T-cell (primary cell): ENCODE results near the gene HDHD5. TPM values are rescaled to one million over a fixed set of nuclear protein-coding genes. Genes with fewer than 3 reads are reported as not detected.

ENCODE experiments used
- ATAC-seq, 4 experiments: fragments of 200-7000 bp in 3 of 4; fragments of 150-1000 bp in 1 of 4; cut with Tn5 transposase; replicated peaks in 1 of 4; 1 replicate in 3 of 4; 2 replicates in 1 of 4; pipeline ENCODE4 v1.10.0; 2021; ENCODE audit warnings: moderate library complexity in 3 of 4, mild to moderate bottlenecking in 2 of 4, moderate number of reproducible peaks in 1 of 4
- CTCF ChIA-PET, 2 donors: fragments of 300-600 bp; sonication (Branson Sonifier 250); formaldehyde crosslinking; loops; one replicate each; lab custom pipeline; 2022; ENCODE audit warnings: antibody characterized with exemption in 2 of 2; lab: Charles Lee
- POLR2A ChIA-PET, 2 donors: fragments of 300-600 bp; sonication (Branson Sonifier 250); formaldehyde crosslinking; loops; one replicate each; lab custom pipeline; 2022; ENCODE audit warnings: antibody characterized with exemption in 2 of 2; lab: Charles Lee
- DNase-seq, 35 experiments: peaks; one replicate each; pipeline versions ENCODE4 v3.0.0 to v3.0.0-alpha.2; 2013 to 2023
- H3K27ac ChIP-seq: one replicate; pipeline ENCODE4 v1.5.1; 2013; ENCODE audit warnings: low read length
- H3K27me3 ChIP-seq, 2 experiments: replicated peaks in 1 of 2; 1 replicate in 1 of 2; 2 replicates in 1 of 2; pipeline versions ENCODE4 v1.6.1 to v1.7.0; 2013; ENCODE audit warnings: low read length in 1 of 2, mixed read lengths in 1 of 2; ENCODE audit not compliant: control insufficient read depth in 2 of 2, insufficient read depth in 2 of 2; ENCODE audit errors: extremely low read depth in 1 of 2
- H3K36me3 ChIP-seq, 2 donors: 1 replicate in 1 of 2; 2 replicates in 1 of 2; pipeline versions ENCODE4 v1.6.1 to v1.7.0; 2013; ENCODE audit warnings: low read length in 1 of 2; ENCODE audit not compliant: control insufficient read depth in 2 of 2, insufficient read depth in 1 of 2; ENCODE audit errors: extremely low read depth in 1 of 2
- H3K4me1 ChIP-seq, 2 experiments: 1 replicate in 1 of 2; 2 replicates in 1 of 2; pipeline versions ENCODE4 v1.6.1 to v1.7.0; 2013; ENCODE audit warnings: low read length in 2 of 2, mixed read lengths in 1 of 2; ENCODE audit not compliant: insufficient read depth in 2 of 2, control insufficient read depth in 1 of 2; ENCODE audit errors: extremely low read depth in 1 of 2
- H3K4me3 ChIP-seq, 2 donors: 1 replicate in 1 of 2; 2 replicates in 1 of 2; pipeline versions ENCODE4 v1.5.1 to v1.7.0; 2013; ENCODE audit warnings: mild to moderate bottlenecking in 2 of 2, low read length in 1 of 2, moderate library complexity in 1 of 2; ENCODE audit not compliant: control insufficient read depth in 1 of 2; ENCODE audit errors: extremely low read depth in 1 of 2
- H3K9me3 ChIP-seq: 2 replicates; pipeline ENCODE4 v1.7.0; 2013
- H3K27ac Mint-ChIP-seq, 2 donors: one replicate each; pipeline ENCODE4 v1.8.0; 2020 to 2021; ENCODE audit warnings: mild to moderate bottlenecking in 2 of 2, mixed read lengths in 2 of 2
- H3K27me3 Mint-ChIP-seq, 2 donors: one replicate each; pipeline ENCODE4 v1.8.0; 2021 to 2022; ENCODE audit warnings: mixed read lengths in 2 of 2
- H3K36me3 Mint-ChIP-seq: one replicate; pipeline ENCODE4 v1.8.0; 2021; ENCODE audit warnings: mixed read lengths
- H3K4me1 Mint-ChIP-seq, 3 donors: one replicate each; pipeline ENCODE4 v1.8.0; 2020 to 2022; ENCODE audit warnings: mixed read lengths in 3 of 3, mild to moderate bottlenecking in 1 of 3
- H3K4me3 Mint-ChIP-seq, 3 donors: one replicate each; pipeline ENCODE4 v1.8.0; 2020 to 2022; ENCODE audit warnings: mild to moderate bottlenecking in 3 of 3, mixed read lengths in 3 of 3, moderate library complexity in 3 of 3
- H3K9me3 Mint-ChIP-seq, 3 donors: one replicate each; pipeline ENCODE4 v1.8.0; 2020 to 2022; ENCODE audit warnings: mixed read lengths in 3 of 3
- WGBS: methylation state at CpG from one replicate; pipeline ENCODE4 v1.1.5; 2013; ENCODE audit warnings: missing lambda C conversion rate; ENCODE audit not compliant: insufficient coverage; 5-methylcytosine and 5-hydroxymethylcytosine counted together
- total RNA-seq, 35 experiments: library from RNA in 6 of 35; stranded (reverse) in 6 of 35; fragments of 120-200 nt in 1 of 35; gene quantifications; one replicate each; pipeline versions ENCODE4 v1.2.1 to v1.2.4 and lab custom pipeline; 2013 to 2026

Gene HDHD5
- total RNA-seq, 5 donors from 2014 or later (not counting 1 experiment from before 2014, with no cell fraction given): 17.6 to 34.2 (median 30.1) TPM

- Histone ChIP-seq H3K27me3 (no peaks in the 10 kb centered on the region), H3K4me3 (peak overlapping the region in 1 of 2 donors; percentile 38), H3K36me3 (peaks cover 16 to 76% of the 10 kb centered on the region in 2 donors), H3K4me1 (peaks cover 33 to 52% of the 10 kb centered on the region in 2 experiments), H3K9me3 (no peaks in the 10 kb centered on the region), H3K27ac (peak overlapping the region; percentile 16)
- peaks cover 61 to 66% (median 61%) of the 10 kb centered on the region in 3 donors for H3K4me1 Mint-ChIP-seq
- DNase-seq (peak in 8 of 35 experiments; percentile 21 to 42 (median 35)), ATAC-seq (peak; percentile 64 to 77 (median 73))
- CTCF ChIA-PET: no interaction called here
- WGBS: 52% methylated on average over 7 of the region's 15 CpGs
- H3K27ac Mint-ChIP-seq: peak overlapping the region; percentile 88 to 90
- no peaks in the 10 kb centered on the region for H3K9me3 Mint-ChIP-seq
- H3K4me3 Mint-ChIP-seq: peak overlapping the region; percentile 61 to 74 (median 62)
- peaks cover 39% of the 10 kb centered on the region for H3K36me3 Mint-ChIP-seq
- POLR2A ChIA-PET: no interaction called here
- no peaks in the 10 kb centered on the region for H3K27me3 Mint-ChIP-seq
Measured at GRCh38 chr22:17106785-17107546, 52.1 kb downstream of the HDHD5 start.

DNA sequence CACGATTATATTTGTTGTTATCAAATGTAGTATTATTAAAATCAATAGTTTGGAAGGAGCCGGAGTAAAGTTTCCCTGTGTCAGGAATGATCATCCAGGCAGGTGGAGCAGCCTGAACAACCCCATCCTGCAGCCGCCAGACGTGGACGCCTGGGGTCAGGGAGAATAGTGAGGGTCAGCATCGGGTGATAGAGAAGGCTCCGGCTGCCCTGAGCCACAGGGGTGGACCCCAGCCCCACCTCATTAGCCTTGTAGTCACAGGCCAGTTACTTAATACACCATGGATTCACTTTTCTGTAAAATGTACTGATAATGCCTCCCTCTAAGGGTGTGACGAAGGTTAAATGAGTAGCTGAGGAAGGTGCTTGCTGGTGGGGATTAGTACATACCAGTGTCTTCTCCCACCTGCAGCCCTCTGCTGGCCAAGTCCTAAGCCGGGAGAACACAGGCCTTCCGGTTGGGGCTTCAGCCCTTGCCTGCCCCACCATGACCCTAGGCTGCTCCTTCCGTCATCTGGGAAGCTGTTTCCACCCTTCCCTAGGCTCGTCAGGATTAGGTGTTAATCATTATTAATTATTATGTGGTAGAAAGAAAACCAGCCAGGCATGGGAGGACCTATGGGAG lies 52.8 kb downstream of the HDHD5 start:
- Mint-ChIP-seq H3K4me1 (peaks cover 62 to 66% (median 63%) of the 10 kb centered on the region in 3 donors), H3K36me3 (peaks cover 44% of the 10 kb centered on the region), H3K4me3 (peak overlapping the region; percentile 61 to 74 (median 62)), H3K9me3 (no peaks in the 10 kb centered on the region), H3K27me3 (no peaks in the 10 kb centered on the region), H3K27ac (peak overlapping the region; percentile 88 to 90)
- no peaks in the 10 kb centered on the region for H3K27me3 ChIP-seq
- ChIA-PET POLR2A (no interaction called here), CTCF (no interaction called here)
- ATAC-seq (peak; percentile 44 to 54 (median 50)), DNase-seq (no peak)
- peak overlapping the region; percentile 16 for H3K27ac ChIP-seq
- H3K9me3 ChIP-seq: no peaks in the 10 kb centered on the region
- peak overlapping the region in 1 of 2 donors; percentile 10 for H3K4me3 ChIP-seq
- peaks cover 39 to 58% of the 10 kb centered on the region in 2 experiments for H3K4me1 ChIP-seq
- 100% methylated on average over 5 of the region's 12 CpGs for WGBS
- peaks cover 16 to 81% of the 10 kb centered on the region in 2 donors for H3K36me3 ChIP-seq

DNA sequence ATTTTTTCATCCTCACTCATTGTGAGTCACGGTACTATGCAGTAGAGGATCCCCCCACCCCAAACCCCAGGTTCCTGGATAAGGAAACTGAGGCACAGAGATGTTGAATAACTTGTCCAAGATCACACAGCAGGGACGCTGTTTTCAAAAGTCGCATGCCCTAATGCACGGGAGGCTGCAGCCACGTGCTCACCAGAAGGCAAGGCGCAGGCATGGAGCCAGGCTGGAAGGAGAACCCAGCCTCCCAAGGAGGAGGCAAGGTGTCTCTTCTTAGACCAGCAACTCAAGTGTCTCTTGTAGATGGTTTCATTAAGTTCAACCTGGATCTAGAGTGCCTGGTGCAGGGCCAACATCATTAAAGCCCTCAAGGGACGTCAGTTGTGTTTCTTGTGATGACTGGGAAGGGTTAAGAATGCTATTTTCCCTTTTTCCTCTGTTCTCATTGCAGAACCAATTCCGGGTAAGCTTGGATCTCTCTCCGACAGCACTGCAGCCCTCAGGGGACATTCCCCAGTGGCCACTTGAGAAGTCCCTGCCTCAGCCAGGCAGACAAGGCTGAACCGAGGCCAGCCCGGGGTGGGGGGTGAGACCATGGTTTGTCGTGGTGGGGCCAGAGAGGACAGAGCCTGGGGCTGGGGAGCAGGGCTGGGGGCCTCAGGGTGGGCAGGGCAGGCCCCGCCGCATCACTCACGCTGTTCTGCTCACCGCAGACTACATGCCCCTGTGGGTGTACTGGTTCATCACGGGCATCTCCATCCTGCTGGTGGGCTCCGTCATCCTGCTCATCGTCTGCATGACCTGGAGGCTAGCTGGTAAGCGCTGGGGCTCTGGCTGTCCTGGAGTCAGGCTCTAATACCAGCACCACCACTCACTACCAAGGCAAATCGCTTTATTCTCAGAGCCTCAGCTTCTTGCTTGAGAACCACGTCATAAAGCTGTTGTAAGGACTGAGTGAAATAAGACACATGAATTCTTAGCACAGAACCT lies 53.6 kb downstream of the HDHD5 start:
- CTCF ChIA-PET: no interaction called here
- Mint-ChIP-seq H3K4me3 (peak overlapping the region in 1 of 3 donors; percentile 74), H3K9me3 (no peaks in the 10 kb centered on the region)

GRCh38 chr22:17104336-17104935 lies 54.6 kb downstream of the HDHD5 start:
- ATAC-seq (no peak), DNase-seq (no peak)
- H3K27ac Mint-ChIP-seq: peak overlapping the region; percentile 41 to 90
- ChIA-PET POLR2A (no interaction called here), CTCF (no interaction called here)
- peaks cover 21 to 91% of the 10 kb centered on the region in 2 donors for H3K36me3 ChIP-seq
- WGBS: 93% methylated on average over 9 of the region's 14 CpGs
- H3K27me3 Mint-ChIP-seq: no peaks in the 10 kb centered on the region
- peaks cover 55 to 77% of the 10 kb centered on the region in 2 experiments for H3K4me1 ChIP-seq
- no peak overlapping the region for H3K4me3 ChIP-seq
- H3K27me3 ChIP-seq: no peaks in the 10 kb centered on the region
- no peaks in the 10 kb centered on the region for H3K9me3 Mint-ChIP-seq
- H3K27ac ChIP-seq: no peak overlapping the region
- peaks cover 52% of the 10 kb centered on the region for H3K36me3 Mint-ChIP-seq
- no peaks in the 10 kb centered on the region for H3K9me3 ChIP-seq
- peaks cover 68 to 71% (median 70%) of the 10 kb centered on the region in 3 donors for H3K4me1 Mint-ChIP-seq
- H3K4me3 Mint-ChIP-seq: peak overlapping the region in 1 of 3 donors; percentile 17

More for the DNA sequence above, 53.6 kb downstream of the HDHD5 start:
- Mint-ChIP-seq H3K27ac (peak overlapping the region; percentile 88 to 90), H3K27me3 (no peaks in the 10 kb centered on the region), H3K4me1 (peaks cover 63 to 66% (median 64%) of the 10 kb centered on the region in 3 donors), H3K36me3 (peaks cover 46% of the 10 kb centered on the region)
- ATAC-seq (no peak), DNase-seq (no peak)
- Histone ChIP-seq H3K27me3 (no peaks in the 10 kb centered on the region), H3K36me3 (peaks cover 19 to 88% of the 10 kb centered on the region in 2 donors), H3K4me3 (no peak overlapping the region), H3K9me3 (no peaks in the 10 kb centered on the region), H3K27ac (no peak overlapping the region), H3K4me1 (peaks cover 45 to 67% of the 10 kb centered on the region in 2 experiments)
- POLR2A ChIA-PET: no interaction called here
- 95% methylated on average over 16 of the region's 22 CpGs for WGBS

DNA sequence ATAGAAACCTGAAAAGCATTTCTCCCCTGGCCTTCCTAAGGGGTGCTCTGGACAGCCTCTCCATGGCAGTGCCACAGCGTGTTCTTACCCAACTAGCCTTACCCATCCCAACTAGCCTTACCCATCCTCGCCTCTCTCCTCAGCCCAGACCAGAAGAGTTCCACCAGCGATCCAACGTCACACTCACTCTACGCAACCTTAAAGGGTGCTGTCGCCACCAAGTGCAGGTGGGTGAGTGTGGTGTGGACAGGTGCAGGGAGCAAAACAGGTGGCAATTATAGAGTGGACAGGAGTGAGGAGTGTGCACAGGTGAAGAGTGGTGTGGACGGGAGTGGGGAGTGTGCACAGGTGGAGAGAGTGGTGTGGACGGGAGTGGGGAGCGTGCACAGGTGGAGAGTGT lies 55.7 kb downstream of the HDHD5 start:
- CTCF ChIA-PET: no interaction called here
- H3K27me3 ChIP-seq: no peaks in the 10 kb centered on the region
- ATAC-seq (no peak), DNase-seq (no peak)
- 100% methylated on average over 7 of the region's 9 CpGs for WGBS
- Mint-ChIP-seq H3K27ac (peak overlapping the region; percentile 34 to 48), H3K9me3 (no peaks in the 10 kb centered on the region), H3K4me1 (peaks cover 79 to 82% (median 81%) of the 10 kb centered on the region in 3 donors), H3K36me3 (peaks cover 63% of the 10 kb centered on the region), H3K4me3 (peak overlapping the region in 1 of 3 donors; percentile 10), H3K27me3 (no peaks in the 10 kb centered on the region)
- POLR2A ChIA-PET: no interaction called here
- no peak overlapping the region for H3K4me3 ChIP-seq
- H3K36me3 ChIP-seq: peaks cover 21 to 91% of the 10 kb centered on the region in 2 donors
- peaks cover 66 to 88% of the 10 kb centered on the region in 2 experiments for H3K4me1 ChIP-seq
- H3K27ac ChIP-seq: no peak overlapping the region
- H3K9me3 ChIP-seq: no peaks in the 10 kb centered on the region
